CD4-positive, alpha-beta T cell treated with Interleukin-12 subunit alpha and Interleukin-12 subunit beta, for 1 hour (primary cell): ENCODE data around the gene HNRNPUL2.

Experiments used
- DNase-seq: peaks from one replicate; pipeline ENCODE4 v3.0.0-alpha.2; 2020

HNRNPUL2 gene

DNA sequence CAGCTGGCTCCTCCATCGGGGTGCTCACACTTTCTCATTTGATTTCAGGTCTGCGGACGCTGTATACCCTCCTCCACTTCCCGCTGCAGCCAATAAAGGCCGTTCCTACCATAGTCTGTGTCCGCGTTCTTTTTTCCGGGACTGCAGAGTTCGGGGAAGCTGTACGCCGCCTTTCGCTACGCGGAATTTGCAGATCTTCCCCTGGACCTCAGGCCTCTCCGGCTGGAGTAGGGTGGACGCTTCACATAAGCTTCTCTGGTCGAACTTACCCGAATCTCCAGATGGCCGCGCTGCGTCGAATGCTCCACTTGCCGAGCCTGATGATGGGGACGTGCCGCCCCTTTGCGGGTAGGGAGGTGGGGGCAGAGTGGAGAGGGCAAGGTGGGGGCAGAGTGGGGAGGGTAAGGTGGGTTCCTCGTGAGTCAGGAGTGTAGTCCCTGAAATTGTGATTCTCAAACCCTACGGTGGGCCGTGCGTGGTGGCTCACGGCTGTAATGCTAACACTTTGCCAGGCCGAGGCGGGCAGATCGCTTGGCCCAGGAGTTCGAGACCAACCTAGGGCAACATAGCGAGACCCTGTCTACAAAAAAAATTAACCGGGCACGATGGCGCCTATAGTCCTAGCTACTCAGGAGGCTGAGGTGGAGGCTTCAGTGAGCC, 61.5 kb downstream of the HNRNPUL2 start:
- DNase-seq = peak; percentile 70

DNA sequence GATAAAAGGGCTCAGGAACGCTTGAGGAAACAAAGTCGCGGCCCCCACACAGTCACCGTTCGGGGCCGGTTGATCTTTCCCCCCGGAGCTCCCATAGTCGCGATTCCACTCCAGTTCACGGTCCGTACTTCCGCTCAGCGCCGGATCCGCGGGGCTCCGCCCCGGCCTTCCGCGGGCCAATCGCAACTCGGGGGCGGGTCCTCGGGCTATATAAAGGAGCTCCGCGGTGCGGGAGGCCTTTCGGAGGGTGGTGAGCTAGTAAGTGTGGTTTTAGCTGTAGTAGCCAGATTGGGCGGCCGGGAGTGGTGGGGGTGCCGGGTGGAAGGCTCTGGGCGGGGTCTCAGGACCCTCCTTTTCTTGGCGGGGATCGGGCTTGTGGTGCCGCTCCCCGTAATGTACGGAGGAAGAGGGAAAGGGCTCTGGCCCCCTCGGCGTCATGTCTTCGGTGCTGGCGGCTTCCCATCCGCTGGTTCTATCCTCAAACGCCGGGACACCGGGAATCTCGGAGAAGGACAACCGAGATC, 62.1 kb downstream of the HNRNPUL2 start, which contains the start of the genes C11orf98 and CSKMT:
Gene C11orf98 (minus strand): TSS at position 136 of the 524 bp plus-strand sequence. CDS start 41 bp downstream, at position 95.
Gene CSKMT (plus strand): TSS at position 238 of the 524 bp plus-strand sequence. CDS start 568 bp downstream, outside the sequence.
- DNase-seq = peak; percentile 96

DNA sequence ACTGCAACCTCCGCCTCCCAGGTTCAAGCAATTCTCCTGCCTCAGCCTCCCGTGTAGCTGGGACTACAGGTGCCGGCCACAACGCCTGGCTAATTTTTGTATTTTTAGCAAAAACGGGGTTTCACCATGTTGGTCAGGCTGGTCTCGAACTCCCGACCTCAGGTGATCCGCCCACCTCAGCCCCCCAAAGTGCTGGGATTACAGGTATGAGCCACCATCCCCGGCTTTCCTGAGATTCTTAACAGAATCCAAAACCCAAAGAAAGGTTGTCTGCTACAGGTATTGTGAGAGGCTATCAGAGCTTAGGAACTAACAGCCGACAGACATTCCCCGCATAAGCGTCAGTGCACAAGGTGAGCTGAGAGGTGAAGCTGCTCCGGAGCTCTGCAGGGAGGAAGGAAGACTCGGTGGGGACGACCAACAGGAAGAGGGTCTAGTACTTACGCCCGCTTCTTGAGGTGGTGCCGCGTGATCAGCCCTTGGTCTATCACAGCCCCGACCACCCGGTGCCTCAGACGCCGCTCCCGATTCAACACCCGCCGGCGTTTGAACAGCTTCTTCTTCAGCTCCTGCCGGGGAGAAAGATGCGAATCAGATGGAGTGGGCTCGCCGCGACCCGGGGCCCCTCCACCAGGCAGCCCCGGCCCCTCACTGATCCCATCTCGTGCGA, 62.7 kb downstream of the HNRNPUL2 start:
- DNase-seq = peak; percentile 63
